Tibial nerve (tissue), 4 donors: ENCODE measurements around the gene TSSC4. TPM values are rescaled to one million over a fixed set of nuclear protein-coding genes. Genes with fewer than 3 reads are reported as not detected.
A peak's percentile ranks its signal among the peaks of the same experiment; 100 is the strongest.

Experiments
- DNase-seq, 2 donors: peaks; one replicate each; pipeline ENCODE4 v3.0.0-alpha.2; 2019; ENCODE audit warnings: low spot score in 2 of 2
- H3K27ac ChIP-seq, 4 donors: fragments of 200-600 bp; sonication (generic) in 3 of 4; one replicate each; pipeline ENCODE4 v1.5.1; 2017 to 2019; ENCODE audit warnings: mild to moderate bottlenecking in 1 of 4
- H3K27me3 ChIP-seq, 2 donors: fragments of 200-600 bp; sonication (generic) in 1 of 2; one replicate each; pipeline versions ENCODE4 v1.5.1 to v1.6.0; 2017 to 2019
- H3K36me3 ChIP-seq, 3 donors: fragments of 200-600 bp; sonication (generic); one replicate each; pipeline ENCODE4 v1.5.1; 2018 to 2019
- H3K4me1 ChIP-seq, 4 donors: fragments of 200-600 bp; sonication (generic) in 3 of 4; one replicate each; pipeline ENCODE4 v1.5.1; 2017 to 2019
- H3K4me3 ChIP-seq, 4 donors: fragments of 200-600 bp; sonication (generic) in 3 of 4; one replicate each; pipeline ENCODE4 v1.5.1; 2017 to 2019; ENCODE audit warnings: mild to moderate bottlenecking in 1 of 4, moderate library complexity in 1 of 4
- H3K9me3 ChIP-seq, 4 donors: fragments of 200-600 bp; sonication (generic) in 3 of 4; one replicate each; pipeline ENCODE4 v1.5.1; 2017 to 2019
- CTCF ChIP-seq, 5 experiments: fragments of 200-600 bp in 3 of 5; fragments of 450-650 bp in 2 of 5; sonication (generic) in 3 of 5; IDR thresholded peaks; one replicate each; pipeline ENCODE4 v1.5.1; 2016 to 2019; ENCODE audit warnings: antibody characterized with exemption in 5 of 5, mild to moderate bottlenecking in 3 of 5, moderate library complexity in 2 of 5
- EP300 ChIP-seq, 2 donors: sonication (generic); formaldehyde crosslinking; IDR thresholded peaks; one replicate each; pipeline ENCODE4 v1.6.1; 2017; ENCODE audit warnings: antibody characterized with exemption in 2 of 2, mild to moderate bottlenecking in 1 of 2
- POLR2A ChIP-seq, 2 donors: fragments of 450-650 bp; IDR thresholded peaks; one replicate each; pipeline ENCODE4 v1.6.1; 2017; ENCODE audit warnings: antibody characterized with exemption in 2 of 2, mild to moderate bottlenecking in 2 of 2, moderate library complexity in 2 of 2
- WGBS, 2 donors: methylation state at CpG; one replicate each; pipeline ENCODE4 v1.1.5; 2018; 5-methylcytosine and 5-hydroxymethylcytosine counted together
- total RNA-seq, 4 donors: library from RNA; depleted of rRNA; stranded (reverse); fragments of >200 nt; gene quantifications; one replicate each; pipeline ENCODE4 v1.1.0, GENCODE V29; 2016

TSSC4 gene
- total RNA-seq, 4 donors from 2014 or later: 44.8 to 54.3 (median 49.1) TPM

DNA sequence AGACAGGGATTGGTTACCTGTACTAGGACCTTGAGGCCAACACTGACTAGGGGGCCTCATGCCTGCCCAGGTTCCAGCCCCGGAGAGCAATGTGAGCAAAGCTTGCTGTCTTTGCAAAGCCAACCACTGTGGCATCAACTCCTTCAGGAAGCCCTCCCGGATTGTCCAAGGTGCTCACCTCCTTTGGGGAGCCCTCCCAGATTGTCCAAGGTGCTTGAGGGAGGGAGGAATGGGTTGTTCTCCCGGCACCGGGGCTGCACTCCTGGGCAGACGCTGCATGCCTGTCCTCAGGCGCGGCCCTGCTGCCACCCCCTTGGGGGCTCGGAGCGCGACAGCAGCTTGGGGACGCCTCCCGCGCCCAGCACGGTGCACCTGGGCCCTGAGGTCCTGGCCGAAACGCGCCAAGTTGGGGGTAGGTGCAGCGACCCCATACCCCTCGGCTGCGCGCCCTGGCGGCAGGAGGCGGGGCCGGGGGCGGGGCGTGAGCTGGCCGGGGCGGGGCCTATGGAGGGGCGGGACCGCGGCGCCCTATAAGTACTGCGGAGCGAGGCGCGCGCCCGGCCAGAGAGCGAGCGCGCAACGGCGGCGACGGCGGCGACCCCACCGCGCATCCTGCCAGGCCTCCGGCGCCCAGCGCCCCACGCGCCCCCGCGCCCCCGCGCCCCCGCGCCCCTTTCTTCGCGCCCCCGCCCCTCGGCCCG is 23.6 kb upstream of the TSSC4 start, which contains the start of gene CD81:
Gene CD81, plus strand, starts transcription at position 560 of the 701 bp plus-strand sequence. CDS start 240 bp downstream, outside the sequence.
- Histone ChIP-seq H3K36me3 (no peaks in the 10 kb centered on the region), H3K27ac (peak within 1 kb of the TSS; percentile 94 to 99 (median 98)), H3K9me3 (no peaks in the 10 kb centered on the region), H3K4me1 (peaks cover 3 to 41% (median 33%) of the 10 kb centered on the region in 4 donors), H3K27me3 (no peaks in the 10 kb centered on the region), H3K4me3 (peak within 1 kb of the TSS; percentile 69 to 97 (median 86))
- WGBS, 2 donors: 44 to 50% methylated on average over 2 of the region's 65 CpGs
- peak in 1 of 2 donors; percentile 45 for DNase-seq
- TF ChIP-seq CTCF (IDR thresholded peaks at IDR 0.05): peak in 1 of 5 experiments; percentile 6
- no peak for TF ChIP-seq POLR2A (IDR thresholded peaks at IDR 0.05)
- TF ChIP-seq EP300 (IDR thresholded peaks at IDR 0.05): peak in 1 of 2 donors; percentile 81

DNA sequence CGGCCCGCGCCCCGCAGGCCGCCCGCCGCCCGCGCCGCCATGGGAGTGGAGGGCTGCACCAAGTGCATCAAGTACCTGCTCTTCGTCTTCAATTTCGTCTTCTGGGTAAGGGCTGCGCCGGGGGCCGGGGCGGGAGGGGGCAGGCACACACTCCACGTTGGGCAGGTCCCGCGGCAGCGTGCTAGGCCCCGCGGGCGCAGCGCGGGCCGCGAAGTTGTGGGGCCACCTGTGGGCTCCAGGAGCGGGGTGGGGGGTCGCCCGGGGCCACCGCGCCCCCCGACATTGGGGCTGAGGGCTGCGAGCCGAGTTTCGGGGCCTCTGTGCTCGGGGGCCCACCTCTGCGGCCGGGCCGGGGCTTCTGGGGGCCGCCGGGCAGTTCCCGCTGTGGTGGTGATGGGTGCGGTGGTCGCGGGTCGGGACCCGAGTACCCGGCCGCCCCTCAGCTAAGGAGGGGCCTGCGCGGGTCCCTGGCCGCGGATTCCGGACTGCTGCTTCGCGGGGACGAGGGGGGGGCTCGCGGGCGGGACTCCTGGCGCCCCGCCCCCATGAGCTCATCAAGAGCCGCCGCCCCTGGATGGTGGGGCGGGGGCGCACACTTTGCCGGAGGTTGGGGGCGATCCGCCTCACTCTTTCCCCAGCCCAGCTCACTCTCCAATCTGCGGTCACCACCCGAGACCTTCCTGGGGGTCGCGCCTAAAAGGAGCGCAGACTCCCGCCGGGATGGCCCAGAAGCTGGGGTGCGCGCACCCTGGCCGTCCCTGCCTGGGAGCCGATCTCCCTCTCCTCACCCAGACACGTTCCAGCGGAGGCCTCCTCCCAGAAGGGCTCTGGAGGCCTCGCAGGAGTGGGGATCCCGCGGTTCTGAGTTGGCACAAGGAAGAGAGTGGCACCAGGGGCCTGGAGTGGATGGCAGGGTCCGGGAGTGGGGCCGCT is 22.8 kb upstream of the TSSC4 start:
- Histone ChIP-seq H3K27ac (peak overlapping the region; percentile 94 to 99 (median 98)), H3K9me3 (no peaks in the 10 kb centered on the region), H3K27me3 (no peaks in the 10 kb centered on the region), H3K4me1 (peaks cover 3 to 50% (median 41%) of the 10 kb centered on the region in 4 donors), H3K36me3 (no peaks in the 10 kb centered on the region), H3K4me3 (peak overlapping the region; percentile 69 to 97 (median 86))
- DNase-seq: peak; percentile 72 to 76
- TF ChIP-seq CTCF (IDR thresholded peaks at IDR 0.05) (no peak), EP300 (IDR thresholded peaks at IDR 0.05) (peak in 1 of 2 donors; percentile 82), POLR2A (IDR thresholded peaks at IDR 0.05) (peak; percentile 57 to 70)
- 0% methylated on average over 5 to 19 of the region's 88 CpGs for WGBS, 2 donors

GRCh38 chr11:2378527-2379210 is 21.9 kb upstream of the TSSC4 start:
- H3K4me1 ChIP-seq: peaks cover 3 to 59% (median 50%) of the 10 kb centered on the region in 4 donors
- no peaks in the 10 kb centered on the region for H3K9me3 ChIP-seq
- H3K27ac ChIP-seq: peak overlapping the region; percentile 94 to 99 (median 98)
- TF ChIP-seq POLR2A (IDR thresholded peaks at IDR 0.05) (no peak), EP300 (IDR thresholded peaks at IDR 0.05) (no peak), CTCF (IDR thresholded peaks at IDR 0.05) (no peak)
- no peaks in the 10 kb centered on the region for H3K27me3 ChIP-seq
- peak; percentile 61 to 64 for DNase-seq
- peak overlapping the region; percentile 69 to 97 (median 86) for H3K4me3 ChIP-seq
- WGBS, 2 donors: 4% methylated on average over 11 to 18 of the region's 23 CpGs
- no peaks in the 10 kb centered on the region for H3K36me3 ChIP-seq

DNA sequence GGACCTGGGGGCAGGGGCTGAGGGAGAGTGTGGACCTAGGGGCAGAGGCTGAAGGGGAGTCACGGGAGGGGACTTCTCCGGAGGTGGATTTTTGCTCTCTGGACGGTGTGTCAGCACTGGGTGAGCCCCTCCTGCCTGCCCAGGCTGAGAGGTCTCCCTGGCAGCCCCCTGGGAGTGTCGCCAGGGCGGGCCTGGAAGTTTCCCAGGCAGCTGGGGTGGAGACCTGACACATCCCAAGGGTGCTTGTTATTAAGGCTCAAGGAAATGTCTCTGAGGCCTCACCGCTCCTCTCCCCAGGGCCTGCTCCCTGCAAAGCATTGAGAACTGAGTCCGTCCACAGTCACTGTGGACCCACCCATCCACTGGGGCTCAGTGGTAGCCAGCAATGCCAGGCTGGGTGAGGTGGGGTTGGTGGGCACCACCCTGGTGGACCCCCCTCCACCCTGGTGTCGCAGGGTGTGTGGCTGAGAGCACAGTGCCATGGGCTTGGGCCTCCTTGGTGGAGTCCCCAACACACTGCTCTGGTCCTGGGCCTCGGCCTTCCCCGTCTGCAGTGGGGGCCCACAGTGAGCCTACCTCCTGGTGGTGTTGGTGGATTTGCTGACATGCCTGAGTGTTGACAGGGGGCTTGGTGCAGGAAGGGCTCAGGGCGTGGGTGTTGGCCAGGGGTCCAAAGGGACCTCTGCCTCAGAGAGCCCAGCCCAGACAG is 20.9 kb upstream of the TSSC4 start:
- Histone ChIP-seq H3K4me1 (peaks cover 3 to 67% (median 59%) of the 10 kb centered on the region in 4 donors), H3K4me3 (peak overlapping the region in 3 of 4 donors; percentile 20 to 97 (median 69)), H3K27me3 (no peaks in the 10 kb centered on the region), H3K36me3 (no peaks in the 10 kb centered on the region), H3K9me3 (no peaks in the 10 kb centered on the region), H3K27ac (peak overlapping the region; percentile 94 to 99 (median 98))
- TF ChIP-seq EP300 (IDR thresholded peaks at IDR 0.05) (peak in 1 of 2 donors; percentile 4), POLR2A (IDR thresholded peaks at IDR 0.05) (no peak), CTCF (IDR thresholded peaks at IDR 0.05) (no peak)
- 24 to 39% methylated on average over 6 to 11 of the region's 11 CpGs for WGBS, 2 donors
- no peak for DNase-seq
